ENCODE data around the gene VSTM2L.

The VSTM2L gene

DNA sequence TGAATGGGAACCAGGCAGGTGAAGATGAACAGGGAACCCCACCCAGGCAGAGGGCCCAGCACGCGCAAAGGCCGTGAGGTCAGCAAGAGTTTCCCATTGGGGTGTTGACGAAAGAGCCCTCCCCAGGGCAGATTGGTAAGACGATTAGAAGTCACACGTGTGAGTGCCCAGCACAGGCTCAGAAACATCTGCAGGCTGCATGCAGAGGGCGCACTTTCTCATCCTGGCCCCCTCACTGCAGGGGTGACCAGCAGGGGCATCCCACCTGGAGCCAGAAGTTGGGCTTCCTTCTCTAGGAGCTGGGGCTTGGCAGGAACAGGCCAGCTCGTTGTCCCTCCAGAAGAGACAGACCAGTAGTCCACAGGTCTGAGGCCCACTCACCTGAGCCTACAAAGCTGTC lies 38.4 kb downstream of the VSTM2L start:
- H3K4me3 ChIP-seq (ENCODE audit: control insufficient read depth, low read depth, low read length) = no peak overlapping the region
- TF ChIP-seq, protein P1, sequence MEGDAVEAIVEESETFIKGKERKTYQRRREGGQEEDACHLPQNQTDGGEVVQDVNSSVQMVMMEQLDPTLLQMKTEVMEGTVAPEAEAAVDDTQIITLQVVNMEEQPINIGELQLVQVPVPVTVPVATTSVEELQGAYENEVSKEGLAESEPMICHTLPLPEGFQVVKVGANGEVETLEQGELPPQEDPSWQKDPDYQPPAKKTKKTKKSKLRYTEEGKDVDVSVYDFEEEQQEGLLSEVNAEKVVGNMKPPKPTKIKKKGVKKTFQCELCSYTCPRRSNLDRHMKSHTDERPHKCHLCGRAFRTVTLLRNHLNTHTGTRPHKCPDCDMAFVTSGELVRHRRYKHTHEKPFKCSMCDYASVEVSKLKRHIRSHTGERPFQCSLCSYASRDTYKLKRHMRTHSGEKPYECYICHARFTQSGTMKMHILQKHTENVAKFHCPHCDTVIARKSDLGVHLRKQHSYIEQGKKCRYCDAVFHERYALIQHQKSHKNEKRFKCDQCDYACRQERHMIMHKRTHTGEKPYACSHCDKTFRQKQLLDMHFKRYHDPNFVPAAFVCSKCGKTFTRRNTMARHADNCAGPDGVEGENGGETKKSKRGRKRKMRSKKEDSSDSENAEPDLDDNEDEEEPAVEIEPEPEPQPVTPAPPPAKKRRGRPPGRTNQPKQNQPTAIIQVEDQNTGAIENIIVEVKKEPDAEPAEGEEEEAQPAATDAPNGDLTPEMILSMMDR (conservative IDR thresholded peaks at IDR 0.05; ENCODE audit: control insufficient read depth, insufficient read depth, low read depth, low read length) = no peak
- no peak for DNase-seq (ENCODE audit: low read depth)

DNA sequence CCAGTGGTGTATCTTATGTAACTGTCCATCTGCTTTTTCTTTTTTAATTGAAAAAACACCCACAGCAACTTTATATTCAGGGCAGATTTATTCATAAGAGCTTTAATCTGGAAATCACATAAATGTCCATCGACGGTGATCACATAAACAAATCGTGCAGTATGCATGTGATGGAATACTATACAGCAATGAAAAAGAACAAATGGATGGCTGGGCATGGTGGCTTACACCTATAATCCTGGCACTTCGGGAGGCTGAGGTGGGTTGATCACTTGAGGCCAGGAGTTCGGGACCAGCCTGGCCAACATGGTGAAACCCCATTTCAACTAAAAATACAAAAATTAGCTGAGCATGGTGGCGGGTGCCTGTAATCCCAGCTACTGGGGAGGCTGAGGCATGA lies 39.1 kb downstream of the VSTM2L start:
- DNase-seq (ENCODE audit: low read depth) = no peak
- no peak overlapping the region for H3K4me3 ChIP-seq (ENCODE audit: control insufficient read depth, low read depth, low read length)
- TF ChIP-seq, protein P1 (conservative IDR thresholded peaks at IDR 0.05; ENCODE audit: control insufficient read depth, insufficient read depth, low read depth, low read length) = no peak

DNA sequence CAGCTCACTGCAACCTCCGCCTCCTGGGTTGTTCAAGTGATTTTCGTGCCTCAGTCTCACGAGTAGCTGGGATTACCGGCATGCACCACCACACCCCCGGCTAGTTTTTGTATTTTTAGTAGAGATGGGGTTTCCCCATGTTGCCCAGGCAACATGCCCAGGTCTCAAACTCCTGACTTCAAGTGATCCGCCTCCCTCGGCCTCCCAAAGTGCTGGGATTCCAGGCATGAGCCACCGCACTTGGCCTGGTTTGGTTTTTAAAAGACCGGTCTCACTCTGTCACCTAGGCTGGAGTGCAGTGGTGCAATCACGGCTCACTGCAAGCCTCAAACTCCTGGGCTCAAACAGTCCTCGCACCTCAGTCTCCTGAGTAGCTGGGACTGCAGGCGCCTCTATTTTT lies 40.1 kb downstream of the VSTM2L start:
- no peak overlapping the region for H3K4me3 ChIP-seq (ENCODE audit: control insufficient read depth, low read depth, low read length)
- TF ChIP-seq, protein P1 (conservative IDR thresholded peaks at IDR 0.05; ENCODE audit: control insufficient read depth, insufficient read depth, low read depth, low read length) = no peak
- DNase-seq (ENCODE audit: low read depth) = no peak

DNA sequence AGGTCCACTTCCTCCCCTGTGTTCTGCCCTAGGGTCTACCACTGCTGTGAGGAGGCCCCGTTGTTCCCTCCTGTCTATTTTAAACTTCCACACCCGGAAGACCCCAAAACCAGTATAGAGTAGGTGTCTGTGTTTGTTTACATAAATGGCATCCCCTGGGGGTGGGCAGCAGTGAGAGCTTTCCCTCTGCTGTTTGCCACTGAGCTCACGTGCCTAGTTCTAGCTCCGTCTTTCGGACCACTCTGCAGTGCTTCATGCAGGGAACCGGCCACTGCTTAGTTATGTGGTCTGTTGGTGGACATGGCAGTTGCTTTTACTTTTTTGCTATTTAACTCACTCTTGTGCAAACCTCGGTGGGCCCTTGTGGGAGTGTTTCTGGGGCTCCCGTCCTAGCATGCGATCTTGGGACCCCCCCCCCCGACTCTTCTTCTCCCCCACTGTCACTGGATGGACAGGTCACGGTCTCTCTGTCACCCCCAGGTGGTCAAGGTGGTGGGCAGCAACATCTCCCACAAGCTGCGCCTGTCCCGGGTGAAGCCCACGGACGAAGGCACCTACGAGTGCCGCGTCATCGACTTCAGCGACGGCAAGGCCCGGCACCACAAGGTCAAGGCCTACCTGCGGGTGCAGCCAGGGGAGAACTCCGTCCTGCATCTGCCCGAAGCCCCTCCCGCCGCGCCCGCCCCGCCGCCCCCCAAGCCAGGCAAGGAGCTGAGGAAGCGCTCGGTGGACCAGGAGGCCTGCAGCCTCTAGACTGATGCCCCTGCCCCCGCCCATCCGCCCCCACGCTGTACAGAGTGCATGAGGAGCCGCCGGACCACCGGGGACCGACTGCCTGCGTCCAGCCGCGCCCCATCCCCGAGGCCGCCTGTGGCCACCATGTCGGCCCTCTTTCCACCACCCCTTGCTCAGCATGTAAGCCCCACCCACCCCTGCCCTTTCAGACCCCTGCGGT lies 40.9 kb downstream of the VSTM2L start:
- TF ChIP-seq, protein P1 (conservative IDR thresholded peaks at IDR 0.05; ENCODE audit: control insufficient read depth, insufficient read depth, low read depth, low read length) = no peak
- DNase-seq (ENCODE audit: low read depth) = no peak
- no peak overlapping the region for H3K4me3 ChIP-seq (ENCODE audit: control insufficient read depth, low read depth, low read length)

DNA sequence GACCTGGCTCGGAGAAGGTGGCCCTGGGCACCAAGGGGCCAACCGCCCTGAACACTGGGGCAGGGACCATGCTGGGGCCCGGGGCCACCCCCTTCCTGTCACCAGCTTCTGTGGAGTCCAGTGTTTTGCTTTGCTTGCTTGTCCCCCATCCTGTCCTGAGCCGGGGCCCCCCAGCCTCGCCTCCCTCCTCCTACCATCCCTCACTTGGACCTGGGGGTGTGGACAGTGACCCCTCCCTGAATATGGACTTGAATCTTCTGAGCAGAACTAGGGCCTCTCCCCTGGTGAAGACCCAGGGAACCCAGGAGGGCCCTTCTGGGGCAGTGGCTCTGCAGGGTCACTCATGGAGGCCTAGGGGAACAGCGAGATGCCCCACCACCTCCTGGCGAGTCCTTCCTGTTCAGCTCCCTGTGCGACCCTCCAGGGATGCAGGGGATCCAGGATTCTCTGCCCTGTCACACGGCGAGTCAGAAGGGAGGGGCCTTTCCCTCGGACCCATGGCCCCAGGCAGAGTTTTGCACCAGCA lies 41.6 kb downstream of the VSTM2L start:
- no peak overlapping the region for H3K4me3 ChIP-seq (ENCODE audit: control insufficient read depth, low read depth, low read length)
- TF ChIP-seq, protein P1 (conservative IDR thresholded peaks at IDR 0.05; ENCODE audit: control insufficient read depth, insufficient read depth, low read depth, low read length) = no peak
- DNase-seq (ENCODE audit: low read depth) = no peak

DNA sequence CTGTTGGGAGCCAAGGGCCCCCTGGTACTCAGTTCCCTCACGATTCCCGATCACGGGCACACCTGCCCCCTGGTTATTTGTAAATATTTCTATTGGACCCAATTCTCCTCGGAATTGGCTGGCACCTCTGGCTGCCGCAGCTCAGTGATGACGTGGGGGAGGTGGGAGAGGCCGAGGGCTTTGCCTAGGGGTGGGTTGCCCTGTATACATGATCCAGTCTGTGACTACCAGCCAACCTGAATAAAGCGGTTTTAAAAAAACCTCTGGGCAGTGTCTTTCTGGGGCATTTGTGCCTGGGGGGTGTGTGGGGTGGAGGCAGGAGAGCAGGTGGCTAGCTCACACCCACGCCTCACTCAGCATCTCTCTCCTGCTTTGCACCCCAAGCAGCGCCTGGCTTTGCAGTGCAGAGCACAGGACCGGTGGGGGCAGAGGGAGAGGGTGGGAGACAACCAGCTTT lies 42.2 kb downstream of the VSTM2L start:
- DNase-seq (ENCODE audit: low read depth) = no peak
- no peak overlapping the region for H3K4me3 ChIP-seq (ENCODE audit: control insufficient read depth, low read depth, low read length)
- TF ChIP-seq, protein P1 (conservative IDR thresholded peaks at IDR 0.05; ENCODE audit: control insufficient read depth, insufficient read depth, low read depth, low read length) = no peak

Measured in fibroblast of mammary gland (primary cell).